ENCODE results near the gene TNFRSF12A.

DNA sequence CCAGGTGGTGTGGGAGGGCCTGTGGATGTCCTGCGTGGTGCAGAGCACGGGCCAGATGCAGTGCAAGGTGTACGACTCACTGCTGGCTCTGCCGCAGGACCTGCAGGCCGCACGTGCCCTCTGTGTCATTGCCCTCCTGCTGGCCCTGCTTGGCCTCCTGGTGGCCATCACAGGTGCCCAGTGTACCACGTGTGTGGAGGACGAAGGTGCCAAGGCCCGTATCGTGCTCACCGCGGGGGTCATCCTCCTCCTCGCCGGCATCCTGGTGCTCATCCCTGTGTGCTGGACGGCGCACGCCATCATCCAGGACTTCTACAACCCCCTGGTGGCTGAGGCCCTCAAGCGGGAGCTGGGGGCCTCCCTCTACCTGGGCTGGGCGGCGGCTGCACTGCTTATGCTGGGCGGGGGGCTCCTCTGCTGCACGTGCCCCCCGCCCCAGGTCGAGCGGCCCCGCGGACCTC is 6.6 kb upstream of the TNFRSF12A start:
- TF ChIP-seq, protein P1, sequence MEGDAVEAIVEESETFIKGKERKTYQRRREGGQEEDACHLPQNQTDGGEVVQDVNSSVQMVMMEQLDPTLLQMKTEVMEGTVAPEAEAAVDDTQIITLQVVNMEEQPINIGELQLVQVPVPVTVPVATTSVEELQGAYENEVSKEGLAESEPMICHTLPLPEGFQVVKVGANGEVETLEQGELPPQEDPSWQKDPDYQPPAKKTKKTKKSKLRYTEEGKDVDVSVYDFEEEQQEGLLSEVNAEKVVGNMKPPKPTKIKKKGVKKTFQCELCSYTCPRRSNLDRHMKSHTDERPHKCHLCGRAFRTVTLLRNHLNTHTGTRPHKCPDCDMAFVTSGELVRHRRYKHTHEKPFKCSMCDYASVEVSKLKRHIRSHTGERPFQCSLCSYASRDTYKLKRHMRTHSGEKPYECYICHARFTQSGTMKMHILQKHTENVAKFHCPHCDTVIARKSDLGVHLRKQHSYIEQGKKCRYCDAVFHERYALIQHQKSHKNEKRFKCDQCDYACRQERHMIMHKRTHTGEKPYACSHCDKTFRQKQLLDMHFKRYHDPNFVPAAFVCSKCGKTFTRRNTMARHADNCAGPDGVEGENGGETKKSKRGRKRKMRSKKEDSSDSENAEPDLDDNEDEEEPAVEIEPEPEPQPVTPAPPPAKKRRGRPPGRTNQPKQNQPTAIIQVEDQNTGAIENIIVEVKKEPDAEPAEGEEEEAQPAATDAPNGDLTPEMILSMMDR (IDR thresholded peaks at IDR 0.05): no peak
- TF ChIP-seq POLR2A (IDR thresholded peaks at IDR 0.05): no peak
